ENCODE measurements around the gene SFT2D1.

The SFT2D1 gene

GRCh38 chr6:166354143-166354542 lies 11.8 kb upstream of the SFT2D1 start:
- H2AFZ ChIP-seq (ENCODE audit: low read length): no peak overlapping the region
- no peaks in the 10 kb centered on the region for H3K36me3 ChIP-seq (replicated peaks; ENCODE audit: insufficient read depth, low read length)
- H3K9me2 ChIP-seq (replicated peaks; ENCODE audit: insufficient read depth, low read length): no peaks in the 10 kb centered on the region
- no peaks in the 10 kb centered on the region for H3K9me3 ChIP-seq (replicated peaks; ENCODE audit: insufficient read depth, low read length)
- H3K4me3 ChIP-seq (ENCODE audit: low read length): no peak overlapping the region
- H3K4me2 ChIP-seq (ENCODE audit: low read depth, low read length): no peak overlapping the region
- H3F3A ChIP-seq (ENCODE audit: insufficient read depth, low read length): no peaks in the 10 kb centered on the region
- no peak overlapping the region for H3K9ac ChIP-seq (ENCODE audit: low read length)
- no peaks in the 10 kb centered on the region for H4K20me1 ChIP-seq (ENCODE audit: insufficient read depth, low read length)
- TF ChIP-seq EZH2 (optimal IDR thresholded peaks at IDR 0.05; ENCODE audit: low read depth, low read length) (no peak), CTCF (IDR thresholded peaks at IDR 0.05; ENCODE audit: low read length) (no peak), EZH2phosphoT487 (IDR thresholded peaks at IDR 0.05; ENCODE audit: low read length) (no peak)
- no peak for DNase-seq
- no peaks in the 10 kb centered on the region for H3K27me3 ChIP-seq (replicated peaks; ENCODE audit: insufficient read depth, low read length)
- H3K27ac ChIP-seq (ENCODE audit: low read length): no peak overlapping the region
- H3K79me2 ChIP-seq (ENCODE audit: low read length): no peaks in the 10 kb centered on the region
- no peaks in the 10 kb centered on the region for H3K4me1 ChIP-seq (ENCODE audit: low read length)

GRCh38 chr6:166353507-166353906 lies 11.2 kb upstream of the SFT2D1 start:
- Histone ChIP-seq H3K4me1 (ENCODE audit: low read length) (no peaks in the 10 kb centered on the region), H3K36me3 (replicated peaks; ENCODE audit: insufficient read depth, low read length) (no peaks in the 10 kb centered on the region), H3K4me3 (ENCODE audit: low read length) (no peak overlapping the region), H2AFZ (ENCODE audit: low read length) (no peak overlapping the region), H3K4me2 (ENCODE audit: low read depth, low read length) (no peak overlapping the region), H3K27me3 (replicated peaks; ENCODE audit: insufficient read depth, low read length) (no peaks in the 10 kb centered on the region), H3K9me2 (replicated peaks; ENCODE audit: insufficient read depth, low read length) (no peaks in the 10 kb centered on the region), H4K20me1 (ENCODE audit: insufficient read depth, low read length) (no peaks in the 10 kb centered on the region), H3K9me3 (replicated peaks; ENCODE audit: insufficient read depth, low read length) (no peaks in the 10 kb centered on the region), H3K9ac (ENCODE audit: low read length) (no peak overlapping the region), H3F3A (ENCODE audit: insufficient read depth, low read length) (no peaks in the 10 kb centered on the region), H3K79me2 (ENCODE audit: low read length) (no peaks in the 10 kb centered on the region), H3K27ac (ENCODE audit: low read length) (no peak overlapping the region)
- DNase-seq: no peak
- TF ChIP-seq CTCF (IDR thresholded peaks at IDR 0.05; ENCODE audit: low read length) (no peak), EZH2phosphoT487 (IDR thresholded peaks at IDR 0.05; ENCODE audit: low read length) (no peak), EZH2 (optimal IDR thresholded peaks at IDR 0.05; ENCODE audit: low read depth, low read length) (no peak)

GRCh38 chr6:166352923-166353322 lies 10.6 kb upstream of the SFT2D1 start:
- DNase-seq: no peak
- H2AFZ ChIP-seq (ENCODE audit: low read length): no peak overlapping the region
- TF ChIP-seq CTCF (IDR thresholded peaks at IDR 0.05; ENCODE audit: low read length) (no peak), EZH2phosphoT487 (IDR thresholded peaks at IDR 0.05; ENCODE audit: low read length) (no peak), EZH2 (optimal IDR thresholded peaks at IDR 0.05; ENCODE audit: low read depth, low read length) (no peak)

More at GRCh38 chr6:166352923-166353322, 10.6 kb upstream of the SFT2D1 start:
- no peaks in the 10 kb centered on the region for H3K9me3 ChIP-seq (replicated peaks; ENCODE audit: insufficient read depth, low read length)
- H3K9ac ChIP-seq (ENCODE audit: low read length): no peak overlapping the region
- H3K79me2 ChIP-seq (ENCODE audit: low read length): no peaks in the 10 kb centered on the region
- no peak overlapping the region for H3K4me2 ChIP-seq (ENCODE audit: low read depth, low read length)
- H3K4me3 ChIP-seq (ENCODE audit: low read length): no peak overlapping the region
- H3K9me2 ChIP-seq (replicated peaks; ENCODE audit: insufficient read depth, low read length): no peaks in the 10 kb centered on the region
- H3K4me1 ChIP-seq (ENCODE audit: low read length): no peaks in the 10 kb centered on the region
- no peaks in the 10 kb centered on the region for H3K36me3 ChIP-seq (replicated peaks; ENCODE audit: insufficient read depth, low read length)
- no peak overlapping the region for H3K27ac ChIP-seq (ENCODE audit: low read length)
- no peaks in the 10 kb centered on the region for H3F3A ChIP-seq (ENCODE audit: insufficient read depth, low read length)
- no peaks in the 10 kb centered on the region for H3K27me3 ChIP-seq (replicated peaks; ENCODE audit: insufficient read depth, low read length)
- H4K20me1 ChIP-seq (ENCODE audit: insufficient read depth, low read length): no peaks in the 10 kb centered on the region
